Lung (tissue), 12 donors: Measurements from ENCODE around the gene HPSE2. TPM values are rescaled to one million over a fixed set of nuclear protein-coding genes. Genes with fewer than 3 reads are reported as not detected.

Source experiments
- ATAC-seq: fragments of 200-7000 bp; cut with Tn5 transposase; one replicate; pipeline ENCODE4 v1.9.1; 2020; ENCODE audit warnings: moderate number of reproducible peaks; ENCODE audit not compliant: insufficient read depth, low FRiP score
- DNase-seq, 3 donors: peaks; one replicate each; pipeline ENCODE4 v3.0.0-alpha.2; 2013 to 2017
- H3K27ac ChIP-seq, 2 donors: one replicate each; pipeline ENCODE4 v1.5.1; 2013; ENCODE audit warnings: mild to moderate bottlenecking in 2 of 2, moderate library complexity in 2 of 2, control low read depth in 1 of 2, inconsistent platforms in 1 of 2, low read depth in 1 of 2, low read length in 1 of 2
- H3K27me3 ChIP-seq, 3 donors: one replicate each; pipeline ENCODE4 v1.5.1; 2013; ENCODE audit warnings: low read length in 2 of 3; ENCODE audit not compliant: control insufficient read depth in 3 of 3, insufficient read depth in 3 of 3
- H3K36me3 ChIP-seq, 4 donors: one replicate each; pipeline ENCODE4 v1.5.1; 2013; ENCODE audit warnings: low read length in 4 of 4, mild to moderate bottlenecking in 1 of 4, moderate library complexity in 1 of 4; ENCODE audit not compliant: control insufficient read depth in 4 of 4, insufficient read depth in 4 of 4
- H3K4me1 ChIP-seq, 5 donors: one replicate each; pipeline ENCODE4 v1.5.1; 2013; ENCODE audit warnings: low read length in 5 of 5, mild to moderate bottlenecking in 2 of 5, moderate library complexity in 1 of 5; ENCODE audit not compliant: control insufficient read depth in 5 of 5, insufficient read depth in 5 of 5
- H3K4me3 ChIP-seq: one replicate; pipeline ENCODE4 v1.5.1; 2013; ENCODE audit warnings: mild to moderate bottlenecking, control low read depth, moderate library complexity
- H3K9ac ChIP-seq, 2 donors: one replicate each; pipeline ENCODE4 v1.5.1; 2013; ENCODE audit warnings: low read length in 2 of 2, control low read depth in 1 of 2; ENCODE audit not compliant: insufficient read depth in 1 of 2
- H3K9me3 ChIP-seq, 4 donors: one replicate each; pipeline ENCODE4 v1.5.1; 2013; ENCODE audit warnings: low read length in 3 of 4, mild to moderate bottlenecking in 1 of 4, moderate library complexity in 1 of 4; ENCODE audit not compliant: control insufficient read depth in 4 of 4, insufficient read depth in 3 of 4
- WGBS, 2 donors: extraction: QIAGEN DNeasy Blood & Tissue Kit; methylation state at CpG; one replicate each; pipeline ENCODE4 v1.1.7; 2013; 5-methylcytosine and 5-hydroxymethylcytosine counted together
- polyA plus RNA-seq, 2 donors: library from polyadenylated mRNA; stranded (reverse); fragments of 200-250 nt; gene quantifications; one replicate each; pipeline ENCODE4 v1.2.1, GENCODE V29; 2013
- total RNA-seq, 2 donors: library from RNA; depleted of rRNA in 1 of 2; stranded (reverse); fragments of >200 nt in 1 of 2; gene quantifications; one replicate each; pipeline ENCODE4 v1.2.1, GENCODE V29; 2014 to 2021
- TF ChIP-seq, protein P1 (sequence below): IDR thresholded peaks from 2 replicates; pipeline ENCODE4 v1.5.1; 2012; ENCODE audit warnings: mild to moderate bottlenecking; ENCODE audit errors: control extremely low read depth, extremely low read depth
- donor health status: control.
- donor health status: control.
- donor health status: Bipolar disorder and iron deficiency.
- donor health status: healthy.
- donor health status: DM: yes; HTN: yes; CAD: no.

The HPSE2 gene
- total and polyA plus RNA-seq, 4 donors = 0.32 to 47.3 (median 1.9) TPM

GRCh38 chr10:98885378-98885777 lies 350.3 kb downstream of the HPSE2 start:
- H3K9me3 ChIP-seq = no peaks in the 10 kb centered on the region
- no peak overlapping the region for H3K4me3 ChIP-seq
- H3K4me1 ChIP-seq = peaks cover 0 to 11% (median 0%) of the 10 kb centered on the region in 5 donors
- no peak overlapping the region for H3K27ac ChIP-seq
- H3K27me3 ChIP-seq = no peaks in the 10 kb centered on the region
- H3K36me3 ChIP-seq = no peaks in the 10 kb centered on the region
- DNase-seq (no peak), ATAC-seq (no peak)
- TF ChIP-seq, protein P1, sequence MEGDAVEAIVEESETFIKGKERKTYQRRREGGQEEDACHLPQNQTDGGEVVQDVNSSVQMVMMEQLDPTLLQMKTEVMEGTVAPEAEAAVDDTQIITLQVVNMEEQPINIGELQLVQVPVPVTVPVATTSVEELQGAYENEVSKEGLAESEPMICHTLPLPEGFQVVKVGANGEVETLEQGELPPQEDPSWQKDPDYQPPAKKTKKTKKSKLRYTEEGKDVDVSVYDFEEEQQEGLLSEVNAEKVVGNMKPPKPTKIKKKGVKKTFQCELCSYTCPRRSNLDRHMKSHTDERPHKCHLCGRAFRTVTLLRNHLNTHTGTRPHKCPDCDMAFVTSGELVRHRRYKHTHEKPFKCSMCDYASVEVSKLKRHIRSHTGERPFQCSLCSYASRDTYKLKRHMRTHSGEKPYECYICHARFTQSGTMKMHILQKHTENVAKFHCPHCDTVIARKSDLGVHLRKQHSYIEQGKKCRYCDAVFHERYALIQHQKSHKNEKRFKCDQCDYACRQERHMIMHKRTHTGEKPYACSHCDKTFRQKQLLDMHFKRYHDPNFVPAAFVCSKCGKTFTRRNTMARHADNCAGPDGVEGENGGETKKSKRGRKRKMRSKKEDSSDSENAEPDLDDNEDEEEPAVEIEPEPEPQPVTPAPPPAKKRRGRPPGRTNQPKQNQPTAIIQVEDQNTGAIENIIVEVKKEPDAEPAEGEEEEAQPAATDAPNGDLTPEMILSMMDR = no peak
- no peak overlapping the region for H3K9ac ChIP-seq

- DNase-seq (no peak), ATAC-seq (no peak)
- no peaks in the 10 kb centered on the region for H3K27me3 ChIP-seq
- TF ChIP-seq, protein P1 = no peak
- no peak overlapping the region for H3K4me3 ChIP-seq
- H3K9me3 ChIP-seq = no peaks in the 10 kb centered on the region
- H3K9ac ChIP-seq = no peak overlapping the region
- peaks cover 0 to 37% (median 0%) of the 10 kb centered on the region in 5 donors for H3K4me1 ChIP-seq
- 94% methylated on average over 1 of the region's 1 CpG for WGBS, 2 donors
- no peak overlapping the region for H3K27ac ChIP-seq
- H3K36me3 ChIP-seq = no peaks in the 10 kb centered on the region
These were observed 353.9 kb downstream of the HPSE2 start for GRCh38 chr10:98881789-98882188.

GRCh38 chr10:98880971-98881370 lies 354.7 kb downstream of the HPSE2 start:
- no peak overlapping the region for H3K9ac ChIP-seq
- peaks cover 0 to 37% (median 0%) of the 10 kb centered on the region in 5 donors for H3K4me1 ChIP-seq
- ATAC-seq (no peak), DNase-seq (peak; percentile 48 to 76 (median 72))
- H3K27ac ChIP-seq = no peak overlapping the region
- TF ChIP-seq, protein P1 = no peak
- no peak overlapping the region for H3K4me3 ChIP-seq
- H3K9me3 ChIP-seq = no peaks in the 10 kb centered on the region
- no peaks in the 10 kb centered on the region for H3K27me3 ChIP-seq
- no peaks in the 10 kb centered on the region for H3K36me3 ChIP-seq
- 65 to 68% methylated on average over 2 of the region's 2 CpGs for WGBS, 2 donors

DNA sequence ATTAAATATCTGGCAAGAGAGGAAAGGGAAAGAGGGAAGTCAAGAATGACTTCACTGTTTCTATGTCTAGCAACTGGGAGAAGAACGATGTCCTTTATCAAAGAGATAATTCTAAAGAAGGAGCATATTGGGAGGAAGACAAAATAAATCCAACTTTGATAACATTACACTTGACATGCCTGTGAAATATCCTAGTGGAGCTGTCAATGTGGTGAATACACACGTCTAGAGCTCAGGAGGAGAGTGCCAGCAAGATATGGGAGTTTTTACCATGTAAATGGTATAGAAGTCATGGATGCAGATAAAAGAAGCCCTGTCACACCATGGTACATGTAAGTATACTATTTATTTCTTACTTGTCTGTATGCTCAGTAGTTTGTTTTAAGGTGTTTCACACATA lies 356.7 kb downstream of the HPSE2 start:
- no peaks in the 10 kb centered on the region for H3K36me3 ChIP-seq
- no peak for ATAC-seq
- H3K4me3 ChIP-seq = no peak overlapping the region
- TF ChIP-seq, protein P1 = no peak
- no peak for DNase-seq
- no peaks in the 10 kb centered on the region for H3K27me3 ChIP-seq
- no peaks in the 10 kb centered on the region for H3K9me3 ChIP-seq
- no peak overlapping the region for H3K27ac ChIP-seq
- 49 to 67% methylated on average over 2 of the region's 2 CpGs for WGBS, 2 donors
- H3K4me1 ChIP-seq = peaks cover 0 to 37% (median 0%) of the 10 kb centered on the region in 5 donors
- no peak overlapping the region for H3K9ac ChIP-seq
